Lung (tissue), 12 donors: Measurements from ENCODE around the gene PPP1R3F. TPM values are rescaled to one million over a fixed set of nuclear protein-coding genes. Genes with fewer than 3 reads are reported as not detected.

Source experiments
- ATAC-seq: fragments of 200-7000 bp; cut with Tn5 transposase; one replicate; pipeline ENCODE4 v1.9.1; 2020; ENCODE audit warnings: moderate number of reproducible peaks; ENCODE audit not compliant: insufficient read depth, low FRiP score
- DNase-seq, 3 donors: peaks; one replicate each; pipeline ENCODE4 v3.0.0-alpha.2; 2013 to 2017
- H3K27ac ChIP-seq, 2 donors: one replicate each; pipeline ENCODE4 v1.5.1; 2013; ENCODE audit warnings: mild to moderate bottlenecking in 2 of 2, moderate library complexity in 2 of 2, control low read depth in 1 of 2, inconsistent platforms in 1 of 2, low read depth in 1 of 2, low read length in 1 of 2
- H3K27me3 ChIP-seq, 3 donors: one replicate each; pipeline ENCODE4 v1.5.1; 2013; ENCODE audit warnings: low read length in 2 of 3; ENCODE audit not compliant: control insufficient read depth in 3 of 3, insufficient read depth in 3 of 3
- H3K36me3 ChIP-seq, 4 donors: one replicate each; pipeline ENCODE4 v1.5.1; 2013; ENCODE audit warnings: low read length in 4 of 4, mild to moderate bottlenecking in 1 of 4, moderate library complexity in 1 of 4; ENCODE audit not compliant: control insufficient read depth in 4 of 4, insufficient read depth in 4 of 4
- H3K4me1 ChIP-seq, 5 donors: one replicate each; pipeline ENCODE4 v1.5.1; 2013; ENCODE audit warnings: low read length in 5 of 5, mild to moderate bottlenecking in 2 of 5, moderate library complexity in 1 of 5; ENCODE audit not compliant: control insufficient read depth in 5 of 5, insufficient read depth in 5 of 5
- H3K4me3 ChIP-seq: one replicate; pipeline ENCODE4 v1.5.1; 2013; ENCODE audit warnings: mild to moderate bottlenecking, control low read depth, moderate library complexity
- H3K9ac ChIP-seq, 2 donors: one replicate each; pipeline ENCODE4 v1.5.1; 2013; ENCODE audit warnings: low read length in 2 of 2, control low read depth in 1 of 2; ENCODE audit not compliant: insufficient read depth in 1 of 2
- H3K9me3 ChIP-seq, 4 donors: one replicate each; pipeline ENCODE4 v1.5.1; 2013; ENCODE audit warnings: low read length in 3 of 4, mild to moderate bottlenecking in 1 of 4, moderate library complexity in 1 of 4; ENCODE audit not compliant: control insufficient read depth in 4 of 4, insufficient read depth in 3 of 4
- CTCF ChIP-seq: IDR thresholded peaks from 2 replicates; pipeline ENCODE4 v1.5.1; 2012; ENCODE audit warnings: mild to moderate bottlenecking; ENCODE audit errors: control extremely low read depth, extremely low read depth
- WGBS, 2 donors: extraction: QIAGEN DNeasy Blood & Tissue Kit; methylation state at CpG; one replicate each; pipeline ENCODE4 v1.1.7; 2013; 5-methylcytosine and 5-hydroxymethylcytosine counted together
- polyA plus RNA-seq, 2 donors: library from polyadenylated mRNA; stranded (reverse); fragments of 200-250 nt; gene quantifications; one replicate each; pipeline ENCODE4 v1.2.1, GENCODE V29; 2013
- total RNA-seq, 2 donors: library from RNA; depleted of rRNA in 1 of 2; stranded (reverse); fragments of >200 nt in 1 of 2; gene quantifications; one replicate each; pipeline ENCODE4 v1.2.1, GENCODE V29; 2014 to 2021
- donor health status: control.
- donor health status: control.
- donor health status: Bipolar disorder and iron deficiency.
- donor health status: healthy.
- donor health status: DM: yes; HTN: yes; CAD: no.

The PPP1R3F gene
- total and polyA plus RNA-seq, 4 donors, result 2.0 to 7.6 (median 4.4) TPM

GRCh38 chrX:49269010-49269766 lies 405 bp upstream of the PPP1R3F start:
- 1 to 40% methylated on average over 44 to 45 of the region's 45 CpGs for WGBS, 2 donors
- ATAC-seq, result peak; percentile 88
- Histone ChIP-seq H3K27me3 (no peaks in the 10 kb centered on the region), H3K4me1 (peaks cover 0 to 9% (median 6%) of the 10 kb centered on the region in 5 donors), H3K4me3 (peak overlapping the region; percentile 34), H3K9ac (peak overlapping the region; percentile 69 to 89), H3K27ac (peak overlapping the region; percentile 93), H3K9me3 (peaks cover 0 to 3% (median 0%) of the 10 kb centered on the region in 4 donors), H3K36me3 (no peaks in the 10 kb centered on the region)
- DNase-seq, result peak; percentile 98 to 99 (median 98)
- no peak for TF ChIP-seq CTCF

DNA sequence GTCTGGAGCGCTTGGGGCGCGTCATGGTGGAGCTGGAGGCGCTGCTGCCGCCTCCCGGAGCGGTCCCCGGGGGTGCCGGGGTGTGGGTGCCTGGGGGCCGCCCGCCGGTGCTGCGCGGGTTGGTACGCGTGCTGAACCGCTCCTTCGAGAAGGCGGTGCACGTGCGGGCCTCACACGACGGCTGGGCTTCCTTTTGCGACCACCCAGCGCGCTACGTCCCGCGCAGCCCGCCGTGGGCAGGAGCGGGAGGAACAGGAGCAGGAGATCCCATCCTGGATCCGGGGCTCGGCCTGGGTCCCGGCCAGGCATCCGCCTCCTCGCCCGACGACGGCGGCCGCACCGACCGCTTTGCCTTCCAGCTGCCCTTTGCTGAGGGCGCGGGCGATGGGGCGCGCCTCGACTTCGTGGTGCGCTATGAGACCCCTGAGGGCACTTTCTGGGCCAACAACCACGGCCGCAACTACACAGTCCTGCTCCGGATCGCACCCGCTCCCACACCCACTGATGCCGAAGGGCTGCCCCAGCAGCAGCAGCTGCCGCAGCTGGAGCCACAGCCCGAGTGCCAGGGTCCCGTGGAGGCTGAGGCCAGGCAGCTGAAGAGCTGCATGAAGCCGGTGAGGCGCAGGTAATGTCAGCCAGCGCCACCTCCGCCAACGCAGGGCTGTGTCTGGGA lies 792 bp downstream of the PPP1R3F start:
- no peaks in the 10 kb centered on the region for H3K36me3 ChIP-seq
- H3K27me3 ChIP-seq, result no peaks in the 10 kb centered on the region
- peaks cover 0 to 3% (median 0%) of the 10 kb centered on the region in 4 donors for H3K9me3 ChIP-seq
- ATAC-seq (no peak), DNase-seq (no peak)
- WGBS, 2 donors, result 70 to 81% methylated on average over 14 to 66 of the region's 66 CpGs
- peak overlapping the region in 1 of 2 donors; percentile 37 for H3K9ac ChIP-seq
- peak overlapping the region; percentile 54 for H3K4me3 ChIP-seq
- H3K27ac ChIP-seq, result peak overlapping the region; percentile 92 to 96
- TF ChIP-seq CTCF, result no peak
- peaks cover 0 to 9% (median 6%) of the 10 kb centered on the region in 5 donors for H3K4me1 ChIP-seq

DNA sequence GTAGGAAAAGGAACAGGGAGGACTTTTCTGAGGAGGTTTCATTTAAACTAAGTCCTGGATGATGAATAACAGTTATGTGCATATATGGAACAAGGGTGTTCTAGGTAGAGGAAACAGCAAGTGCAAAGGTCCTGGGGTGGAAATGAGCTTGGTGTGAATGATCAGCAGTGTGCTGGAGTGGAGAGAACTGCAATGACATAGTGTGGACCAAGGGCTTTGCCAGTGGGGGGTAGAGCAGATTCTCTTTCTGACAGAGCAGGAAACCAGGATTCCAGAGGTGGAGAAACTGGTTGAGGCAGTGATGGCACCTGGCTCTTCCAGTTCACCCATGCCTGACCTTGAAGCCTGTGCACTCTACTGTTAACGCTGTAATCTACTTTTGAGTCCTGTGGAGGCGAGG lies 1.7 kb downstream of the PPP1R3F start:
- H3K36me3 ChIP-seq, result no peaks in the 10 kb centered on the region
- no peak overlapping the region for H3K27ac ChIP-seq
- no peak for TF ChIP-seq CTCF
- 74 to 92% methylated on average over 2 of the region's 2 CpGs for WGBS, 2 donors
- DNase-seq (no peak), ATAC-seq (no peak)
- H3K9ac ChIP-seq, result no peak overlapping the region
- no peaks in the 10 kb centered on the region for H3K27me3 ChIP-seq
- H3K4me1 ChIP-seq, result peaks cover 0 to 9% (median 6%) of the 10 kb centered on the region in 5 donors
- no peak overlapping the region for H3K4me3 ChIP-seq
- H3K9me3 ChIP-seq, result peaks cover 0 to 3% (median 0%) of the 10 kb centered on the region in 4 donors
